ENCODE measurements around the gene CYP4F11.

- TF ChIP-seq, protein P1, sequence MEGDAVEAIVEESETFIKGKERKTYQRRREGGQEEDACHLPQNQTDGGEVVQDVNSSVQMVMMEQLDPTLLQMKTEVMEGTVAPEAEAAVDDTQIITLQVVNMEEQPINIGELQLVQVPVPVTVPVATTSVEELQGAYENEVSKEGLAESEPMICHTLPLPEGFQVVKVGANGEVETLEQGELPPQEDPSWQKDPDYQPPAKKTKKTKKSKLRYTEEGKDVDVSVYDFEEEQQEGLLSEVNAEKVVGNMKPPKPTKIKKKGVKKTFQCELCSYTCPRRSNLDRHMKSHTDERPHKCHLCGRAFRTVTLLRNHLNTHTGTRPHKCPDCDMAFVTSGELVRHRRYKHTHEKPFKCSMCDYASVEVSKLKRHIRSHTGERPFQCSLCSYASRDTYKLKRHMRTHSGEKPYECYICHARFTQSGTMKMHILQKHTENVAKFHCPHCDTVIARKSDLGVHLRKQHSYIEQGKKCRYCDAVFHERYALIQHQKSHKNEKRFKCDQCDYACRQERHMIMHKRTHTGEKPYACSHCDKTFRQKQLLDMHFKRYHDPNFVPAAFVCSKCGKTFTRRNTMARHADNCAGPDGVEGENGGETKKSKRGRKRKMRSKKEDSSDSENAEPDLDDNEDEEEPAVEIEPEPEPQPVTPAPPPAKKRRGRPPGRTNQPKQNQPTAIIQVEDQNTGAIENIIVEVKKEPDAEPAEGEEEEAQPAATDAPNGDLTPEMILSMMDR (conservative IDR thresholded peaks at IDR 0.05; ENCODE audit: low read depth in 2 of 2), result no peak
- TF ChIP-seq POLR2AphosphoS5 (IDR thresholded peaks at IDR 0.05; ENCODE audit: low read depth), result no peak
- TF ChIP-seq JUNB (IDR thresholded peaks at IDR 0.05; ENCODE audit: unreplicated experiment), result no peak
- no peak for TF ChIP-seq EZH2 (IDR thresholded peaks at IDR 0.05; ENCODE audit: low read depth, unreplicated experiment)
These were observed 43.4 kb upstream of the CYP4F11 start for GRCh38 chr19:15977690-15978089.

Measured in GM23338 (cell line).